ENCODE results near the gene ZNF148.

The ZNF148 gene

GRCh38 chr3:125366132-125366531, 9.0 kb downstream of the ZNF148 start:
- no peak for DNase-seq (ENCODE audit: low read depth, low spot score)
- no peak overlapping the region for H3K4me3 ChIP-seq (ENCODE audit: low read depth, low read length)
- ChIA-PET CTCF (interaction anchor here (1.5 kb wide), 2 partner anchors 11 to 73 kb away, joined by 3 to 4 read pairs; no protein-coding TSS in a partner anchor), POLR2A (interaction anchor here (0.7 kb wide), 1 partner anchor 73 kb away, joined by 3 read pairs; no protein-coding TSS in a partner anchor)
- no peak for TF ChIP-seq CTCF (IDR thresholded peaks at IDR 0.05; ENCODE audit: insufficient read depth, low read length, missing control alignments)

- no peak overlapping the region for H3K4me3 ChIP-seq (ENCODE audit: low read depth, low read length)
- no peak for DNase-seq (ENCODE audit: low read depth, low spot score)
- no peak for TF ChIP-seq CTCF (IDR thresholded peaks at IDR 0.05; ENCODE audit: insufficient read depth, low read length, missing control alignments)
- ChIA-PET POLR2A (interaction anchor here (0.6 kb wide), 1 partner anchor 217 kb away, joined by 3 read pairs; no protein-coding TSS in a partner anchor), CTCF (interaction anchor here (1.1 to 1.2 kb wide), 2 partner anchors 11 to 28 kb away, joined by 3 to 4 read pairs; no protein-coding TSS in a partner anchor)
These were observed 15.4 kb downstream of the ZNF148 start for GRCh38 chr3:125359700-125360099.

GRCh38 chr3:125358923-125359322, 16.2 kb downstream of the ZNF148 start:
- ChIA-PET POLR2A (interaction anchor here (0.7 kb wide), 1 partner anchor 408 kb away, joined by 3 read pairs; no protein-coding TSS in a partner anchor), CTCF (interaction anchor here (1.1 kb wide), 1 partner anchor 27 kb away, joined by 4 read pairs; no protein-coding TSS in a partner anchor)
- H3K4me3 ChIP-seq (ENCODE audit: low read depth, low read length) = no peak overlapping the region
- TF ChIP-seq CTCF (IDR thresholded peaks at IDR 0.05; ENCODE audit: insufficient read depth, low read length, missing control alignments) = no peak
- DNase-seq (ENCODE audit: low read depth, low spot score) = no peak

GRCh38 chr3:125357837-125358236, 17.3 kb downstream of the ZNF148 start:
- ChIA-PET CTCF (no interaction called here), POLR2A (no interaction called here)
- H3K4me3 ChIP-seq (ENCODE audit: low read depth, low read length) = peak overlapping the region; percentile 58
- DNase-seq (ENCODE audit: low read depth, low spot score) = no peak
- TF ChIP-seq CTCF (IDR thresholded peaks at IDR 0.05; ENCODE audit: insufficient read depth, low read length, missing control alignments) = no peak

GRCh38 chr3:125357032-125357658, 18.0 kb downstream of the ZNF148 start:
- no peak for DNase-seq (ENCODE audit: low read depth, low spot score)
- TF ChIP-seq CTCF (IDR thresholded peaks at IDR 0.05; ENCODE audit: insufficient read depth, low read length, missing control alignments) = no peak
- CTCF ChIA-PET = interaction anchor here (0.9 kb wide), 1 partner anchor 25 kb away, joined by 3 read pairs; no protein-coding TSS in a partner anchor
- peak overlapping the region; percentile 58 for H3K4me3 ChIP-seq (ENCODE audit: low read depth, low read length)
- POLR2A ChIA-PET = no interaction called here

- ChIA-PET CTCF (interaction anchor here (0.9 to 1.4 kb wide), 2 partner anchors 12 to 24 kb away, joined by 3 read pairs; no protein-coding TSS in a partner anchor), POLR2A (no interaction called here)
- TF ChIP-seq CTCF (IDR thresholded peaks at IDR 0.05; ENCODE audit: insufficient read depth, low read length, missing control alignments) = no peak
- no peak for DNase-seq (ENCODE audit: low read depth, low spot score)
- H3K4me3 ChIP-seq (ENCODE audit: low read depth, low read length) = peak overlapping the region; percentile 58
These were observed 18.7 kb downstream of the ZNF148 start for GRCh38 chr3:125356140-125357026.
